Measurements from ENCODE around the gene EIF4B.

Gene EIF4B

DNA sequence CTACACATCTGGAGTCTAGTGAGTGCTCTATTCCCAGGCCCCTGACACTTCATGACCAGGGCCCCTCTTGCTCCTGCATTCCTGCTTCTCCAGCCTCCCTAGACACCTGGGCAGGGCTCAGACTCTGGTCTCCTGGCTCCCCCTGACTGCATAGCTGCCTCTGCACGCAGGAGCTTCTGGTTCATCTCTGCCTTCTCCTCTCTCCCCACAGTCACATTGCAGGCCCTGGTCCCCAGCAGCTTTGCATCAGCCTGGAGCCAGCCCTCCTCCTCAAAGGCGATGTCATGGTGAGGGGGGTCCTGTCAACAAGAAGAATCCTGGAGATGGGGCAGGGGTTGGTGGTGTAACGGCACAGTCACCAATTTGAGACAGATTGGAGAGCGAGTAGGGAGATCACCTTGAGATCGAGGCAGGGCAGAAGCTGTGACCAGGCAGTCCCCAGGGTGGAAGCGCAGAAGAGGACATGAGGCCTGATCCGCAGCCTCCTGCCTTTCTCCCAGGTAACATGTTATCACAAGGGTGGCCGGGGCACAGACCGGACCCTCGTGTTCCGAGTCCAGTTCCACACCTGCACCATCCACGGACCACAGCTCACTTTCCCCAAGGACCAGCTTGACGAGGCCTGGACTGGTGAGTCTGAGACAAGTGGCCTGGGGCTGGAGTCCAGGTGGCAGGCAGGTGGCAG is 51.7 kb downstream of the EIF4B start:
- DNase-seq (ENCODE audit: low read depth in 4 of 4, low spot score in 1 of 4) = no peak

DNA sequence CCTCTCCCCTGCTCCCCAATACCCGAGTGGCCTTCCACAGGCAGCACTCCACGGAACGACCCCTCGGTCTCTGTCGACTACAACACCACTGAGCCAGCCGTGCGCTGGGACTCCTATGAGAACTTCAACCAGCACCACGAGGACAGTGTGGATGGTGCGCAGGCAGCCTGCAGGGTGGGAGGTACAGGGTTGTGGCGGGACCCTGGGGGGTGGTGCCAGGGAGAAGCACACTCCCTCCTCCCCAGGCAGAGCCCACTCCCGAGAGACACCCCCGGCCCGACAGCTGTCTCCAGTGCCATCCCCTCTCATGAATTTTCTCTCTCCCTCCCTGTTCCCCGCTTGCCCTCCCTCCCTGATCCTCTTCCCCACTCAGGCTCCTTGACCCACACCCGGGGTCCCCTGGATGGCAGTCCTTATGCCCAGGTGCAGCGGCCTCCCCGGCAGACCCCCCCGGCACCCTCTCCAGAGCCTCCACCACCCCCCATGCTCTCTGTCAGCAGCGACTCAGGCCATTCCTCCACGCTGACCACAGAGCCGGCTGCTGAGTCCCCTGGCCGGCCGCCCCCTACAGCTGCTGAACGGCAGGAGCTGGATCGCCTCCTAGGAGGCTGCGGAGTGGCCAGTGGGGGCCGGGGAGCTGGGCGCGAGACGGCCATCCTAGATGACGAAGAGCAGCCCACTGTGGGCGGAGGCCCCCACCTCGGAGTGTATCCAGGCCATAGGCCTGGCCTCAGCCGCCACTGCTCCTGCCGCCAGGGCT is 52.6 kb downstream of the EIF4B start:
- no peak for DNase-seq (ENCODE audit: low read depth in 4 of 4, low spot score in 1 of 4)

DNA sequence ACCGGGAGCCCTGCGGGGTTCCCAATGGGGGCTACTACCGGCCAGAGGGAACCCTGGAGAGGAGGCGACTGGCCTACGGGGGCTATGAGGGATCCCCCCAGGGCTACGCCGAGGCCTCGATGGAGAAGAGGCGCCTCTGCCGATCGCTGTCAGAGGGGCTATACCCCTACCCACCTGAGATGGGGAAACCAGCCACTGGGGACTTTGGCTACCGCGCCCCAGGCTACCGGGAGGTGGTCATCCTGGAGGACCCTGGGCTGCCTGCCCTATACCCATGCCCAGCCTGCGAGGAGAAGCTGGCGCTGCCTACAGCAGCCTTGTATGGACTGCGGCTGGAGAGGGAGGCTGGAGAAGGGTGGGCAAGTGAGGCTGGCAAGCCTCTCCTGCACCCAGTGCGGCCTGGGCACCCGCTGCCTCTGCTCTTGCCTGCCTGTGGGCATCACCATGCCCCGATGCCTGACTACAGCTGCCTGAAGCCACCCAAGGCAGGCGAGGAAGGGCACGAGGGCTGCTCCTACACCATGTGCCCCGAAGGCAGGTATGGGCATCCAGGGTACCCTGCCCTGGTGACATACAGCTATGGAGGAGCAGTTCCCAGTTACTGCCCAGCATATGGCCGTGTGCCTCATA is 53.3 kb downstream of the EIF4B start:
- no peak for DNase-seq (ENCODE audit: low read depth in 4 of 4, low spot score in 1 of 4)

DNA sequence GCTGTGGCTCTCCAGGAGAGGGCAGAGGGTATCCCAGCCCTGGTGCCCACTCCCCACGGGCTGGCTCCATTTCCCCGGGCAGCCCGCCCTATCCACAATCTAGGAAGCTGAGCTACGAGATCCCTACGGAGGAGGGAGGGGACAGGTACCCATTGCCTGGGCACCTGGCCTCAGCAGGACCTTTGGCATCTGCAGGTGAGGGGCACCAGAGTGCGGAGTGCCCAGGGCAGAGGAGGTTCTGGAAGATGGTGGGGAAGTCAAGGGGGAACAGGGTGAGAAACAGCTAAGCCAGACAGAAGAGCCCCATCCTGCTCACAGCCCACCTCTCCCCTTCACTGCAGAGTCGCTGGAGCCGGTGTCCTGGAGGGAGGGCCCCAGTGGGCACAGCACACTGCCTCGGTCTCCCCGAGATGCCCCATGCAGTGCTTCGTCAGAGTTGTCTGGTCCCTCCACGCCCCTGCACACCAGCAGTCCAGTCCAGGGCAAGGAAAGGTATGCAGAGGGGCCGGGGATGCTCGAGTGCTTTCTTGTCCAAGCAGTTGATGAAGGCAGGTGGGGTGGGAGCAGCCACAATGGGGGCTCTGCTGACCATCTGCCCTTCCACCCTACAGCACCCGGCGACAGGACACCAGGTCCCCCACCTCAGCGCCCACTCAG is 53.9 kb downstream of the EIF4B start:
- no peak for DNase-seq (ENCODE audit: low read depth in 4 of 4, low spot score in 1 of 4)

- DNase-seq (ENCODE audit: low read depth in 4 of 4, low spot score in 1 of 4) = no peak
Observed at GRCh38 chr12:53060721-53061276, 54.5 kb downstream of the EIF4B start.

- DNase-seq (ENCODE audit: low read depth in 4 of 4, low spot score in 1 of 4) = no peak
Observed at GRCh38 chr12:53061404-53062010, 55.3 kb downstream of the EIF4B start.

DNA sequence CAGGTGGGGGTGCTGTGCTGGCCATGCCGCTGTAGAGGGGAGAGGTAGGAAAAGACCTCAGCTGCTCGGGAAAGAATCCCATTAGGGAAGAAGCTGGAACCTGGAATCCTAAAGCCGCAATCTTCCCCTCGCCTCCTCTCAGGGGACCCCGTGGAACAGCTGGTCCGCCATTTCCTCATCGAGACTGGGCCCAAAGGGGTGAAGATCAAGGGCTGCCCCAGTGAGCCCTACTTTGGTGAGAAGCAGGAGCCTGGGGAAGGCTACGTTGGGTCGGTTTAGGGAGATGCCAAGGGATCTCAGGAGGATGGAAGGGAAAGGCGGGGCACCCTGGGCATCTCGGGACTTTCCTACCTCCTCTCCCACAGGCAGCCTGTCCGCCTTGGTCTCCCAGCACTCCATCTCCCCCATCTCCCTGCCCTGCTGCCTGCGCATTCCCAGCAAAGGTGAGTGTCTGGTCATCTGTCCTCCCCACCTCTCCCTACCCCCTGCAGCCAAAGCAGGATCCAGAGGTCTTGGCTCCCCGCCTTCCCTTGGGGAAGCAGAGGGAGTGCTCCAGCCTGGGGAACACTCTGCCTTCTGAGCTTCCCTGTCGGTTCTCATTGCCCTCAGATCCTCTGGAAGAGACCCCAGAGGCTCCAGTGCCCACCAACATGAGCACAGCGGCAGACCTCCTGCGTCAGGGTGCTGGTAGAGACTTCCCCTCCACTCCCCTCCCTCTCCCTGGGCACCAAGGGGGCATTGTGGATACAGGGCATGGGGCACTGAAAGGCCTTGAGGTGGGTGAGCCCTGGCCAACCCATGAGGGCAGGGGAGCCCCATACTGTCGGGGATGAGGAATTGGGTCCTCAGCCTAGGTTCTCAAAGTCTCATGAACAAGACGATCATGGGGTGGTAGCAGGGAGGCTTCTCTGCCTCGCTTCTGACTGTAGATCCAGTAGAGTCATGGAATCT is 56.0 kb downstream of the EIF4B start:
- no peak for DNase-seq (ENCODE audit: low read depth in 4 of 4, low spot score in 1 of 4)

- DNase-seq (ENCODE audit: low read depth in 4 of 4, low spot score in 1 of 4) = no peak
Observed at GRCh38 chr12:53062977-53063707, 56.9 kb downstream of the EIF4B start.

DNA sequence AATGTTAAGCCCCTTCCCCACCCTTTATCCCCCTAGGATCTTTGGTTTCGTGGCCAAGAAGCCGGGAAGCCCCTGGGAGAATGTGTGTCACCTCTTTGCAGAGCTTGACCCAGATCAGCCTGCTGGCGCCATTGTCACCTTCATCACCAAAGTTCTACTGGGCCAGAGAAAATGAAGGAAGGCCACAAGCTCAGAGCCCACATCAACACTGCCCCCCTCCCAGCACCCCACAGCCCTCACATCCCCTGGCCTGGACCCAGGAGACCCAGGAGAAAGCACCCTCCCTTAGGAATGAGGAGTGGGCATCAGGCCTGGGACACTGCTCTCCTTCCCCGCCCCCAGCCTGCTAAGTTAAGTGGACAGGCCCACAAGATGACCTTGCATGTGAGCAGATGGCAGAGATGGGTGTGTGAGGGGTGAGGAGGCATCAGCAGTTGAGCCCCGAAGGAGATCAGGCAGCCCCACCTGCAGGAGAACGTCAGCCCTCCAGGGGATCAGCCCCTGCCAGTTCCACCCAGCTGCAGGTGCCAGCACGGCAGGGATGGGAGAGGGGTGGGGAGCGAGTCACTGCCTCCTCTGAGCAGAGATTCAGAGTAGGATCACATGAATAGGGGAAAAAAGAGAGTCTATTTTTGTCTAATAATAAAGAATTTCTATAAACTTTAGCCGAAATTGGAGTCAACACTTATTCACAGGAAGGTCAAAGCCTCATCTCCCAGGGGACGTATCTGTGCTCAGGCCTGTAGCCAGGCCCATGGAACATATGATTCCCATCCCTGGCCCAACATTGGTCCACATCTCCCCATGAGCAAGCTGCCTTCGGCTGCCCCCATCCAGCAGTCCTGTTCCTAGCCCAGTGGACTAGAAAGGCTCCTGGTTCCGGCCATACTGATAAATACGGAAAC is 57.7 kb downstream of the EIF4B start:
- no peak for DNase-seq (ENCODE audit: low read depth in 4 of 4, low spot score in 1 of 4)

DNA sequence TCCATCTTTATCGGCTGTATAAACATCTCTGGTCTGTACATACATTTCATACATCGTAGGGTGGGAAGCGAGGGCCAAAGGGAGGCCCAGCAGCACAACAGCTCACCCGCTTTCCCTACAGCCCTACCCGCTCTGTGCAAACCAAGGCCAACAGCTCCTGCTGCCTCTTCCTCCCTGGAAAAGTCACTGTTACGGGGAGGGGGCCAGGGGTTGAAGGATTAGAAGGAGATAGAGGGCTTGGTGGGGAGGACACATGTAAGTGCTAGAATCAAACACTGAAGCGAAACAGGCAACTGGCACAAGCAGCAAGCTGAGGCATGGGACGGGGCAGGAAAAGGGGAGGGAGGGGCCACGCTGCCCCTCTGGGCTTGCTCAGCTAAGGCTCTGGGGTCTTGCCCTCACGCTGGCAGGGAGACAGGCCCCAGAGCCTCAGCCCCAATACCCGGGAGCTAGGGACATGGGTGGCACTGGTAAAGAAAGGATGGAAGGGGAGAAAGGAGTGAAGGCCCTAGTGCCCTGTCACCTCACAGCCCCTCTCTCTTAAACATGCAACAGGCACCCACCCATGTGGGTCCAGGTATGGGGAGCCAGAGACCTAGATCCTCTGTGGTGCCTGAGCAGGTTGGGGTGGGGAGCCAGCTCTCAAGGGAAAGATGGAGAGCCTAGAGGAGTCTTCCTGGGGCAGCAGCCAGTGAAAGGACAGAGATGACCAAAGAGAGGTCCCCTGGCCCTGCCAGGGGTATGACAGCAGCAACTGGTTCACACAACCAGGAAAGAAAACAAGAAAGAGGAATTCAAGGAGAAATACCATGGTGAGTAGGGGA is 58.6 kb downstream of the EIF4B start:
- DNase-seq (ENCODE audit: low read depth in 4 of 4, low spot score in 1 of 4) = no peak

GRCh38 chr12:53065470-53065869 is 59.2 kb downstream of the EIF4B start:
- DNase-seq (ENCODE audit: low read depth in 4 of 4, low spot score in 1 of 4) = no peak

DNA sequence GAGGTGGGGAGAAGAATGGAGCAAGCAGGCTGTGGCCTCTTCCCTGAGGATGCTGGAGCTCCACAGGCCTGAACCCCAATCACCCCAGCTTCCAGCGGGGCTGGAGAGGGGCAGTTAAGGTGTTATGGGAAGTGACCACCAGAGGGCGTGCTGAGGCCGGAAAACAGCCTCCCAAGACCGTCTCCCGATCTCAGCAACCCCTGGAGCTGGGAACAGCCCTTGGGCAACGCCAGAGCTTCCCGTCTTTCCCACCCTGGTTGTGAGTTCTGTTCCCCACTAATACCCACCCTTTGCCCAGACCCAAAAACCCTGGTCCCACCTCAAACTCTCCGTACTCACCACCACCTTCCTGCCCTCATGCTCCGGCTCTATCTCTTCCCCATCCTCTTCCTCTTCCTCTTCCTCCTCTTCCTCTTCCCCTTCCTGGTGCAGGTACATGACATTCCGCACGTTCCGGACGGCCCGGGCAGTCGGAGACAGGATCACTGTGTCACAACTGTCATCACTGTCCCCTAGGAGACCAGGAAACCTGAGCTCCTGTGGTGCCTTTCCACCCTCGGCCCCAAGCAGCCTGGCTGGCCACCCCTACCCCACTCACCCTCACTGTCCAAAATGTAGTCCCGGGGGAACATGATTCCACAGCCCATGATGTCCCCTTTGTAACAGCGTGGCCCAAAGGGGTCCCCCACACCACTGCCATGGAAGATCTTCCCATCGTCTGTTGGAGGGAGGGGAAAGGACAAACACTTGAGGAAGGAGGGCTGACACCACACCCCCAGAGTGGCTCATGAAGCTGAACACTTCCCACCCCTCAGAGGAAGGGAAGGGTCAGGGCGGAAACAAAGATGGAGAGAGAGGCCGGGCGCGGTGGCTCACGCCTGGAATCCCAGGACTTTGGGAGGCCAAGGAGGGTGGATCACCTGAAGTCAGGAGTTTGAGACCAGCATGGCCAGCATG is 60.0 kb downstream of the EIF4B start:
- DNase-seq (ENCODE audit: low read depth in 4 of 4, low spot score in 1 of 4) = peak; percentile 43 to 61 (median 49)

- DNase-seq (ENCODE audit: low read depth in 4 of 4, low spot score in 1 of 4) = no peak
Observed at GRCh38 chr12:53067074-53067992, 61.1 kb downstream of the EIF4B start.

DNA sequence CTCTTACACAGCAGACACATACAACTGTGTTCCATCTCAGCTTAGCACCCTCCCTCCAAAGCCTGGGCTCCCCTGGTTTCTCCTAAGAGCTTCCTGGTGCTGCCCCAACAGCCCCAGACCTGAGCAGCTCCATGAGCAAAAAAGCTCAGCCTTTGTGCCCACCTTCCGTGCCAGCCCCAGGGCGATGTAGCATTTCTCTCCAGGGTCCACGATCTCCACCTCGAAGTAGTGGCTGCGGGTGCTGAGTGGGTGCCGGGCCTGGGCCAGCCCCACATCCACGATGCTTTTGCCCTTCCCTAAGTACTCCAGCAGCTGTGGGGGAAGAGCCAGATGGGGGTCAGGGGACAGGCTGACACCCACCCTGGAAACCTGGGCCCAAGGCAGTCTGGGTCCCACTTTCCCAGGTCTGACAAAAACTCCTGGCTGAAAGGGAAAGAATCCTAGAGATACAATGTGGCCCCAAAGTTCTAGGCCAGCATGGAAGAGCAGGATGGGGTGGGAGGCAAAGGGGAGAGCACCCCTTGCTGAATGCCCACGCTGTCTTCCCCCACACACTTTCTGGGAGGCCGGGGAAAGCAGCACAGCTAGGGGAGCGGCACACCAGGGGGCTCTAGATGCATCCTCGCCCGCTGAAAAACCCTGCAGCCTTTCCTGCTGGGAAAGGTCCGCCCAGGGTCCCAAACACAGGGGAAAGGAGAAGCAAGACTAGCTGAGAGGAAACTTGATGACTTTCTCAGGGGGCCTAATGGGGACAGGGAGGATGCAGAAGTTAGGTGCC is 61.9 kb downstream of the EIF4B start:
- no peak for DNase-seq (ENCODE audit: low read depth in 4 of 4, low spot score in 1 of 4)
